OCI-LY1 (cell line): ENCODE measurements around the gene COX6B2.

Experiments used
- H2AFZ ChIP-seq: fragments of 200-600 bp; sonication (generic), shearing (Covaris generic); 2 replicates; pipeline ENCODE4 v1.6.0; 2014; ENCODE audit warnings: antibody characterized with exemption, mild to moderate bottlenecking, low read length
- H3F3A ChIP-seq: fragments of 200-600 bp; sonication (generic), shearing (Covaris generic); 2 replicates; pipeline ENCODE4 v1.6.0; 2014; ENCODE audit warnings: mild to moderate bottlenecking, antibody characterized with exemption, low read length, moderate library complexity; ENCODE audit not compliant: insufficient read depth
- H3K27ac ChIP-seq: fragments of 200-600 bp; sonication (generic); 2 replicates; pipeline ENCODE4 v1.5.1; 2014; ENCODE audit warnings: low read length, mixed run types, mild to moderate bottlenecking, low read depth; ENCODE audit not compliant: poor library complexity, severe bottlenecking
- H3K27me3 ChIP-seq: fragments of 200-600 bp; sonication (generic); 2 replicates; pipeline ENCODE4 v1.6.0; 2014; ENCODE audit warnings: antibody characterized with exemption, mild to moderate bottlenecking, low read length, moderate library complexity; ENCODE audit not compliant: insufficient read depth
- H3K36me3 ChIP-seq: fragments of 200-600 bp; sonication (generic); 2 replicates; pipeline ENCODE4 v1.6.1; 2014; ENCODE audit warnings: mild to moderate bottlenecking, antibody characterized with exemption, low read length, moderate library complexity, mixed read lengths; ENCODE audit not compliant: insufficient read depth
- H3K4me1 ChIP-seq: fragments of 200-600 bp; sonication (generic); 2 replicates; pipeline ENCODE4 v1.5.1; 2014; ENCODE audit warnings: mild to moderate bottlenecking, low read length, moderate library complexity; ENCODE audit not compliant: insufficient read depth, severe bottlenecking
- H3K4me2 ChIP-seq: fragments of 200-600 bp; sonication (generic), shearing (Covaris generic); 2 replicates; pipeline ENCODE4 v1.6.1; 2014; ENCODE audit warnings: low read length
- H3K4me3 ChIP-seq: fragments of 200-600 bp; sonication (generic); 2 replicates; pipeline ENCODE4 v1.5.1; 2014; ENCODE audit warnings: low read length, low read depth, mild to moderate bottlenecking, mixed read lengths; ENCODE audit not compliant: poor library complexity, severe bottlenecking
- H3K79me2 ChIP-seq: fragments of 200-600 bp; shearing (Covaris generic); 2 replicates; pipeline ENCODE4 v1.6.1; 2016; ENCODE audit warnings: mixed run types, low read length, mixed read lengths; ENCODE audit not compliant: insufficient read depth
- H3K9ac ChIP-seq: fragments of 200-600 bp; sonication (generic), shearing (Covaris generic); 2 replicates; pipeline ENCODE4 v1.6.1; 2014; ENCODE audit warnings: mild to moderate bottlenecking, low read length, mixed read lengths
- H3K9me2 ChIP-seq: fragments of 200-600 bp; sonication (generic), shearing (Covaris generic); 2 replicates; pipeline ENCODE4 v1.6.1; 2014; ENCODE audit warnings: low read depth, mild to moderate bottlenecking, low read length, mixed read lengths
- H3K9me3 ChIP-seq: fragments of 200-600 bp; shearing (Covaris generic); 2 replicates; pipeline ENCODE4 v1.6.1; 2014; ENCODE audit warnings: low read length, mixed read lengths
- H4K20me1 ChIP-seq: fragments of 200-600 bp; sonication (generic), shearing (Covaris generic); 2 replicates; pipeline ENCODE4 v1.6.0; 2016; ENCODE audit warnings: mild to moderate bottlenecking, low read length; ENCODE audit not compliant: insufficient read depth
- EZH2 ChIP-seq: fragments of 200-600 bp; sonication (generic), shearing (Covaris generic); IDR thresholded peaks from 2 replicates; pipeline ENCODE4 v1.8.0; 2017; ENCODE audit warnings: borderline replicate concordance, mixed run types, mild to moderate bottlenecking, antibody characterized with exemption, low read length, moderate library complexity, mixed read lengths
- TF ChIP-seq, protein P1 (sequence below): fragments of 200-600 bp; sonication (generic), shearing (Covaris generic); IDR thresholded peaks from 2 replicates; pipeline ENCODE4 v1.5.1; 2017; ENCODE audit warnings: mild to moderate bottlenecking, antibody characterized with exemption, low read length, moderate library complexity, mixed read lengths

The COX6B2 gene

DNA sequence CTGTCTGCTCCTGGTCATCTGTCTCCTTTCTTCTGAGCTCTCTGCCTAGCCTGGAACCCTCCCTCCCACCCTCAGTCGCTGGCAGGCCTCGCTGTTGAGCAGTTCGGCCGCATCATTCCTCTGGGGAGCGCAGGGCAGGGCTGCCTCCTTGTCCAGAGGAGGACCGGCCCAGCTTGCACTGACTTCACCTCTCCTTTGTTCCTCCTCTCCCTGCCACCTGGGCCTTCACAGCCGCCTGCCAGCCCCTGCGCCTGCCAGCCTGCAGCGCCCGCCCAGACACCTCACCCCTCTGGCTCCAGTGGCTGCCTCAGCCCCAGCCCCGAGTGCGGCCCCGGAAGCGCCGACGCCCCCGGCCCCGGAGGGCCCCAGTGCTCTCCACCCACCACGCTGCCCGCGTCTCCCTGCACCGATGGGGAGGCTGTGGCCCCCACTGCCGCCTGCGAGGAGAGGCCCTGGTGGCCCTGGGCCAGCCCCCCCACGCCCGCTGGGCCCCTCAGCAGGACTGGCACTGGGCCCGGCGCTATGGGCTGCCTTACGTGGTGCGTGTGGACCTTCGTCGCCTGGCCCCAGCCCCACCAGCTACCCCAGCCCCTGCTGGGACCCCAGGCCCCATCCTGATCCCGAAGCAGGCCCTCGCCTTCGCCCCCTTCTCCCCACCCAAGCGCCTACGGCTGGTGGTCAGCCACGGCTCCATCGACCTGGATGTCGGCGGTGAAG lies 7.6 kb downstream of the COX6B2 start:
- H3K4me1 ChIP-seq, result no peaks in the 10 kb centered on the region
- H3F3A ChIP-seq, result no peaks in the 10 kb centered on the region
- peaks cover 16% of the 10 kb centered on the region for H3K36me3 ChIP-seq
- no peaks in the 10 kb centered on the region for H3K9me2 ChIP-seq
- no peak overlapping the region for H3K4me2 ChIP-seq
- TF ChIP-seq, protein P1, sequence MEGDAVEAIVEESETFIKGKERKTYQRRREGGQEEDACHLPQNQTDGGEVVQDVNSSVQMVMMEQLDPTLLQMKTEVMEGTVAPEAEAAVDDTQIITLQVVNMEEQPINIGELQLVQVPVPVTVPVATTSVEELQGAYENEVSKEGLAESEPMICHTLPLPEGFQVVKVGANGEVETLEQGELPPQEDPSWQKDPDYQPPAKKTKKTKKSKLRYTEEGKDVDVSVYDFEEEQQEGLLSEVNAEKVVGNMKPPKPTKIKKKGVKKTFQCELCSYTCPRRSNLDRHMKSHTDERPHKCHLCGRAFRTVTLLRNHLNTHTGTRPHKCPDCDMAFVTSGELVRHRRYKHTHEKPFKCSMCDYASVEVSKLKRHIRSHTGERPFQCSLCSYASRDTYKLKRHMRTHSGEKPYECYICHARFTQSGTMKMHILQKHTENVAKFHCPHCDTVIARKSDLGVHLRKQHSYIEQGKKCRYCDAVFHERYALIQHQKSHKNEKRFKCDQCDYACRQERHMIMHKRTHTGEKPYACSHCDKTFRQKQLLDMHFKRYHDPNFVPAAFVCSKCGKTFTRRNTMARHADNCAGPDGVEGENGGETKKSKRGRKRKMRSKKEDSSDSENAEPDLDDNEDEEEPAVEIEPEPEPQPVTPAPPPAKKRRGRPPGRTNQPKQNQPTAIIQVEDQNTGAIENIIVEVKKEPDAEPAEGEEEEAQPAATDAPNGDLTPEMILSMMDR, result no peak
- no peak for TF ChIP-seq EZH2
- no peak overlapping the region for H3K9ac ChIP-seq
- no peak overlapping the region for H3K27ac ChIP-seq
- no peak overlapping the region for H3K4me3 ChIP-seq
- H2AFZ ChIP-seq, result no peak overlapping the region
- no peaks in the 10 kb centered on the region for H4K20me1 ChIP-seq
- H3K27me3 ChIP-seq, result peaks cover under 1% of the 10 kb centered on the region; the same call in 1 of the 2 replicates
- no peaks in the 10 kb centered on the region for H3K79me2 ChIP-seq
- no peaks in the 10 kb centered on the region for H3K9me3 ChIP-seq

DNA sequence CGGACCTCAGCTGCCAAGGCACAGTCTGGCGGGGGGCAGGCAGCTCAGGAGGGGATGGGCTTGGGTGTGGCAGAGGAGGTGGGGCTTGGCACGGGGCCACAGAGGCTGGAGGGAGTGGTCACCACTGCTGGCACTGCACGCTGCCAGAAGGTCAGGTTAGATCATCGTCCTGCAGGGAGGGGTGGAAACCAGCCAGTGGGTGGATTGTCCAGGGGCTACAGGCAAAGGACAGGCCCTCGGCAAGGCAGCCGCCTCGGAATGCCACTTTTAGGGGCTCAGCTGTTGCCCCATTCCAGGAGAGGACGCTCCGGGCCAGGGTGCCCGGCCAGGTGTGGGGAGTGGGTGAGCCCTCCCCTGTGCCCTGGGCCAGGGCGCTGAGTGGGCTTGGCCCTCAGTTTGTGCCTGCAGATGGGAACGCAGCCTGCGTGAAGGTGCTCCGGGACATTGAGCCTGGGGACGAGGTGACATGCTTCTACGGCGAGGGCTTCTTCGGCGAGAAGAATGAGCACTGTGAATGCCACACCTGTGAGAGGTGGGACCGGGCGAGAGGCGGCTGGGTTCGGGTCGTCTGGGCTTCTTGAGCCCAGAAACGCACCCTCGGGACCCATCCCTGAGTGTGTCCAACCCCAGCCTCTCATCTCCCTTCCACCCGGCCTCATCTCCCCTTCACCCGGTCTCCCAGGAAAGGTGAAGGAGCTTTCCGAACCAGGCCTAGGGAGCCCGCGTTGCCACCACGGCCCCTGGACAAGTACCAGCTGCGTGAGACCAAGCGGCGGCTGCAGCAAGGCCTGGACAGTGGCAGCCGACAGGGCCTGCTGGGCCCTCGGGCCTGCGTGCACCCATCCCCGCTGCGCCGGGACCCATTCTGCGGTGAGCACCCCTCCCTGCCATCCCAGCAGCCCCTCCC lies 8.4 kb downstream of the COX6B2 start:
- H3K27me3 ChIP-seq, result no peaks in the 10 kb centered on the region
- no peaks in the 10 kb centered on the region for H3K79me2 ChIP-seq
- no peak overlapping the region for H3K4me3 ChIP-seq
- no peaks in the 10 kb centered on the region for H4K20me1 ChIP-seq
- H3K9me2 ChIP-seq, result no peaks in the 10 kb centered on the region
- no peaks in the 10 kb centered on the region for H3K9me3 ChIP-seq
- H3K4me1 ChIP-seq, result peaks cover 7% of the 10 kb centered on the region
- no peak for TF ChIP-seq EZH2
- TF ChIP-seq, protein P1, result no peak
- peaks cover 21% of the 10 kb centered on the region for H3K36me3 ChIP-seq
- H3F3A ChIP-seq, result no peaks in the 10 kb centered on the region
- H3K4me2 ChIP-seq, result no peak overlapping the region
- no peak overlapping the region for H3K27ac ChIP-seq
- H3K9ac ChIP-seq, result no peak overlapping the region
- H2AFZ ChIP-seq, result no peak overlapping the region

DNA sequence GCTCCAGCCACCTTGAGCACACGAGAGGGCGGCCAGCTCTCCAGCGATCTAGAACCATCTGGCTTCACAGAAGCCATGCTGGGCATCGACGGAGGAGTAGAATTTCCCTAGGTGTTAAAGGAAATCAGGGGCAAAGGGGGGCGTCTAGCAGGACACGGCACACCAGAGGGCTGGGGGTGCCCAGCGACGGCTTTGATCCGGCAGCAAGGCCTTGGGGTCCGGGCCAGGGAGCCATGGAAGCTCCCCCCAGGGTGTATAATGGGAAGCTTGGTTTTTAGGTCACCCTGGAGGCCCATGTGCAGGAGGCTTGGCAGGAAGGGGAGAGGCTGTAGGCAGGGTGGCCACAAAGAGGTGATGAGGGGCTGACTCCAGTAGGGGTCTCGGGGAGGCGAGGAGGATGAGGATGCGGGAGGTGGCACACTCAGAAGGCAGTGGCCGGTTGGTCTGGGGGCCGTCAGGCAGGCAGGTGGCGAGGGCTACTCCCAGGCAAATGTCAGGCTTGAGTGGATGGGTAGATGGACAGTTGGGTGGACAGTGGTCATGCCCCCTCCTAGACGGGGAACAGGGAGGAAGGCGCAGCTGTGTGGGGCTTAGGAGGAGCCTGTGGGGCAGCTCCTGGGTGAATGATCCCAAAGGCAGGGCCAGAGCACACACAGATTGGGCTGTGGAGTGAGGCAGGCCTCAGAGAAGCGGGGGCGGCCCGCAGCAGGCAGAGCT lies 9.3 kb downstream of the COX6B2 start:
- Histone ChIP-seq H3K36me3 (peaks cover 21% of the 10 kb centered on the region), H3K4me2 (no peak overlapping the region)

More for the DNA sequence above, 9.3 kb downstream of the COX6B2 start:
- Histone ChIP-seq H3F3A (no peaks in the 10 kb centered on the region), H3K9me3 (no peaks in the 10 kb centered on the region), H3K9me2 (no peaks in the 10 kb centered on the region), H3K4me1 (peaks cover 15% of the 10 kb centered on the region), H2AFZ (no peak overlapping the region), H3K27ac (no peak overlapping the region), H3K79me2 (no peaks in the 10 kb centered on the region), H3K9ac (no peak overlapping the region), H4K20me1 (no peaks in the 10 kb centered on the region), H3K27me3 (no peaks in the 10 kb centered on the region), H3K4me3 (no peak overlapping the region)
- no peak for TF ChIP-seq EZH2
